HT1080 (cell line): Measurements from ENCODE around the gene PNPLA4. TPM values are rescaled to one million over a fixed set of nuclear protein-coding genes. Genes with fewer than 3 reads are reported as not detected.

Experiments used
- DNase-seq: peaks from one replicate; pipeline ENCODE4 v3.0.0-alpha.2; 2015; ENCODE audit warnings: low read depth
- polyA plus RNA-seq, 2 experiments: library from polyadenylated mRNA; depleted of rRNA; stranded (reverse); fragments of >200 nt; gene quantifications; 2 replicates each; pipeline ENCODE4 v1.2.3, GENCODE V29; 2015
- total RNA-seq: library from RNA; depleted of rRNA; stranded (reverse); fragments of >200 nt; shearing (Covaris generic); gene quantifications from 2 replicates; pipeline ENCODE4 v1.2.3, GENCODE V29; 2014; rRNA removed

PNPLA4 gene, protein sequence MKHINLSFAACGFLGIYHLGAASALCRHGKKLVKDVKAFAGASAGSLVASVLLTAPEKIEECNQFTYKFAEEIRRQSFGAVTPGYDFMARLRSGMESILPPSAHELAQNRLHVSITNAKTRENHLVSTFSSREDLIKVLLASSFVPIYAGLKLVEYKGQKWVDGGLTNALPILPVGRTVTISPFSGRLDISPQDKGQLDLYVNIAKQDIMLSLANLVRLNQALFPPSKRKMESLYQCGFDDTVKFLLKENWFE
- total RNA-seq, result 21.0 and 31.0 TPM in 2 replicates
- polyA plus RNA-seq (2015; cell fraction: cytosol; rRNA removed), result 19.1 and 25.3 TPM in 2 replicates
- polyA plus RNA-seq (2015; cell fraction: nucleus; rRNA removed), result 8.7 and 10.4 TPM in 2 replicates

DNA sequence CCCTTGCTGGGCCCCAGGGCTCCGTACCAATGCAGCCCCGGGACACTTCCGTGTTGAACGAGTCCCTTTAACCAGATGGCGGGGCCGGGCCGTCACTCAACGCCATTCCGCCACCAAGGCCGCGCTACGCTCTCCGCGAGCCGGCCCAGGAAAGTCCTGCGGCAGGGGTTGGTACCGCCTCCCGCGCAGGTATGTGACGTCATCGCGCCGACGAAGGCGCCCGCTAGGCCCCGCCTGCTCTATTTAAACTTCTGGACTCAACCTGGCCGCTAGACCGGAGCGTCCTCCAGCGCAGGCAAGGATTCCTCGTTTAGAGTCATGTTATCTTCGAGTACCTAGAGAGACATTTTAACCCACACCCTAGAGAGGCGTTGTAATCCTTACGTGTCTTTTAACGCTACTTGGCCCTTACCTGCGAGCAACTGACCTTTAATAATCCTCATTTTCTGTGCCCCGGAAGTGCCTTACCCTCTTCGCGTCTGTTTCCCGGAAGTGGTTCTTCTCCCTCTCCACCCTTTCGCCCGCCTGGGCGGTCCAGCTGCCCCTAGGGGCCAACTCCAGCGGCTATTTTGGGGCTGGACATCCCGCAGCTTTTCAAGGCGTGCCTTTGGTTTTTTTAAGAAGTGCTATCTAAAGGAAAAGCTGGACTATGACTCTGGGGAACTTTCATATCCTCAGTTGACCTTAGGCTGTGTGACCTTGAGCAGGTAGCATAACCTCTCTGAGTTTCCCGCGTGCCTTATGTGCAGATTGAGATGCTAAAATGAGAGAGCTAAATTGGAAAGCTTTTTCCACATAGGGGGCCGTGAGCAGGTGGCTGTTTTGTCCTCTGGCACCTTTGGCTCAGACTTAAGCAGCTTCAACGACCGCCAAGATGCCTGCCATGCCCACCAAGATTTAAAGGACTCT, at the start of gene PNPLA4:
PNPLA4 (minus strand) TSS at position 155 of the 909 bp plus-strand sequence. CDS start 1,294 bp downstream, outside the sequence.
- peak; percentile 82 for DNase-seq

DNA sequence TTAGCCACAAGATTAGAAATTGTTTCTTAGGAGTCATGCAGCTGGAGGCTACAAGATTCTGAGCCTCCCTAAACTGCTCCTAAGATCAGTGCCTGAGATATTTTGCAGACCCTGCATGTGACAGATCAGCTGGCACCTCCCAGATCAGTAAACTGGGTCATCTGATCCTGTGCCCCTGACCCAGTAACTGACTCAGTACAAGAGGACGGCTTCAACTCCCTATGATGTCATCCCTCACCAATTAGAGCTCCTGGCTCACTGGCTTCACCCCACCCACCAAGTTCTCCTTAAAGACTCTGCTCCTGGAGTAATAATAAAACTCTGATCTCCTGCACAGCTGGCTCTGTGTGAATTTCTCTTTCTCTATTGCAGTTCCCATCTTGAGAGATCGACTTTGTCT, 45.4 kb upstream of the PNPLA4 start:
- no peak for DNase-seq

DNA sequence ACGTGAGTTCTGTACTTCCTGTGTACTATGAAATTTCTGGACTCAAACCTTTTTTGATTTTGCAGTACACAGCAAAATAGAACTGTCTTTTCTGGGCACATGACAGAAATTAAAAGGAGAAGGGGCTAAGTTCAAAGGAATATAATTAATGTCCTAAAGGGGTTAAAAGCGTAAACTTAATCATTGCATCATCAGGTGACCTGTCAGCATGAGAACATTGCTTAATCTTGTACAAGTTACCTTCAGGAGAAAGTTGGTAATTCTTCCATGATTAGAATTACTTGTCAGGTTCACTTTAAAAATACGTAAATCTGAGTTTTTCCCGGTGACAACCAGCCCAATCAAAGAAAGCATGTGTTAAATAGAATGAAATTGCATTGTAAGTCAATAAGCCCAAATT, 43.2 kb upstream of the PNPLA4 start:
- DNase-seq, result no peak

DNA sequence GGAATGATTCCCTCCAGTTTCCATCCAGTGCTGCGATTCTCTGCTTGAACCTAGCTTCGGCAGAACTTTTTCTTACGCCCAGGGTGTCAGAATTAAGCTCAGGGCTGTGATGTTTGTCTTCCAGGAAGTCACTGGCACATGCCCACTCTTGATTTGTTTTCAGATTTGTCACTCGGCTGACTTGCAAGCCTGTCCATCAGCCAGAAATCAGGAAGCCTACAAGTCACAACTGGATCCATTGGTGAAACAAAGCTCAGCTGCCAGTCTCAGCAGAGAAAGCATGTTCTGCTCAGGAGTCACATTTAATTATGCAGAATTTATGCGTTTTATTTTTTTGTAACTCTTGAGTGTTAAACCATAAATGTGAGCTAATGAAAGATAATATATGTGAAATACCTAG, 38.2 kb upstream of the PNPLA4 start:
- no peak for DNase-seq

DNA sequence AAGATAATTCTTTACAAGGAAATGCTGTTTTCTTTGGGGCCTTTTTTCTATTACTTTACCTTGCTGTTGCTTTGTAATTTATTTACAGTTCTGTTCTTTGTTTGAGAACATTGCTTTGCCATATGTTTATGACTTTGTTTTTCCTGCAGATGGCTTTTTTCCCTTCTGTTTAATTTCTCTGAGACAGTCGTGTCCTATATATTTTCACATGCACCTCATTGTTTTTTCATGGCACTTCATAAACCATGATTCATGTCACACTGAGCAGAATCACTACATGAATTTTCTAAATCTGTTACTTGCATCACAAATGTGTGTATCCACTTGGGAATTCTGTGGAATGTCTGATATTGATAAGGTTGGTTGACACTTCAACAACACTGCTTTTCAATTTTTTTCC, 33.0 kb upstream of the PNPLA4 start:
- DNase-seq, result no peak

DNA sequence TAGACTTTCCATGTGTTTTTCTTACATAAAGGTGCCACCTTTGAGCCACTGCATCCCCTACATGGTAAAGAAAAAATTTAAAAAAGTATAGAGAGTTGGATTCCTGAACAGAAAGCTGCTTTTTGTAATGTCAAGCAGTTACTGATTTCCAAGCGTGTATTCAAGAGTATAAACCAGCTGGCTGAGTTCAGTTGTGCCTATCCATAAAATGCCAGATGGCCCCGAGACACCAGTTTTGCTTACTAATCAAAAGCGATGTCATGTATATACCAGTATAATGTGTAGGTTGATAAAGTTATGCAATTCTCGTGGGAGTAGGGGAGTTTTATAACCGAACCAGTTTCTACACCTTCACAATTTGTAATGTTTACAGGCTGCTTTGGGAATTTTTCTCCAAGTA, 26.2 kb upstream of the PNPLA4 start:
- DNase-seq, result no peak

DNA sequence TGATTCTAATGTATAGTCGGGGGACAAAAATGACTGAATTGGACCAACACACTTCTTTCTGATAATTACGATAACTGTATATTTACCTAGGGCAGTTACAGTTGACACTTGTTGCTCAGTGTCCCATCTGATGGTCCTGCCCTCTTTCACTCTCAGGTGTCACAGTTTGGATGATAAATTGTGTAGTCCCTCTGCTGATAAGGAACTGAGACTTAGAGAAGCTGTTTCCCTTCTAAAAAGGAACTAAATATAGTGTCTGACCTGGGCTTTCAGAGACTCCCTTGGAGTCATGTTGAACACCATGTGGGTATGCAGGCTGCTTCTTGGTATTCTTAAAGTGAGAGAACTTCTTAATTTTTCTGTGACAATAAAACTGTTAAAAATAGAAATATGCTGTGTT, 23.7 kb upstream of the PNPLA4 start:
- DNase-seq, result no peak

DNA sequence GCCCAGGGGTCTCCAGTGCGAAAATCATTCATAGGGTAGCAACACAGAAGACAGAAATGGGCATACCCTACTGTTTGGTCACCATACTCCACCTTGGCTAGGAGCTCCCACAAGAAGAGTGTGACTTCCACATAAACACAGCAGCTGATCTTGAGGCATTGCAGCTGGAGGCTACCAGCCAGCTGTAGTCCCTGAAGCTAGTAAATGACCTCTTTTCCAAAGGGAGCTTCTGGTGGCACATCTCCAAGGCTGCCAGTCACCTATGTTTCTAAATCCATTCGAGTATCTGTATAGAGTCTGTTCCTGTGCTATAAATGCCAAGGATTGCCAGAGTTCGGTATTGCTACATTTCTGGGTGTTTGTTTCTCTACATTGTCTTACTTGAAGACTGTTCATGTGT, 21.3 kb upstream of the PNPLA4 start:
- DNase-seq, result no peak

DNA sequence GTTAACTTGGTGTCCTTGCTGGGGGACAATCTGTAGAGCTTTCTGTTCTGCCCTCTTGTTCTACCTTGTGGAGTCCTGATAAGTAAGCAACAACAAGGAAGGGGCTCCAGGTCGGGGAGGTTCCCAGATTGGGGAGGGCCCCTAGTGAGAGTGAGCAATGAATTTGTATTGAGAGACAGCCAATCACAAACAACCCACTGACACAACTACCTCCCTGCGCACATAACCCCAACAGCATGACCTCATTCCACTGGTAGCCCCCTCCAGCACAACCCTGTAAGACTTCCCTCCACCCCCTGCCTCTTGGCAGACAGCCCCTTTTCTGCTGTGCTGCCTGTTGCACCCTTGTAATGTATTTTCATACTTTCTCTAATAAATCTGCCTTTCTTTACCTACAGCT, 19.7 kb upstream of the PNPLA4 start:
- no peak for DNase-seq

DNA sequence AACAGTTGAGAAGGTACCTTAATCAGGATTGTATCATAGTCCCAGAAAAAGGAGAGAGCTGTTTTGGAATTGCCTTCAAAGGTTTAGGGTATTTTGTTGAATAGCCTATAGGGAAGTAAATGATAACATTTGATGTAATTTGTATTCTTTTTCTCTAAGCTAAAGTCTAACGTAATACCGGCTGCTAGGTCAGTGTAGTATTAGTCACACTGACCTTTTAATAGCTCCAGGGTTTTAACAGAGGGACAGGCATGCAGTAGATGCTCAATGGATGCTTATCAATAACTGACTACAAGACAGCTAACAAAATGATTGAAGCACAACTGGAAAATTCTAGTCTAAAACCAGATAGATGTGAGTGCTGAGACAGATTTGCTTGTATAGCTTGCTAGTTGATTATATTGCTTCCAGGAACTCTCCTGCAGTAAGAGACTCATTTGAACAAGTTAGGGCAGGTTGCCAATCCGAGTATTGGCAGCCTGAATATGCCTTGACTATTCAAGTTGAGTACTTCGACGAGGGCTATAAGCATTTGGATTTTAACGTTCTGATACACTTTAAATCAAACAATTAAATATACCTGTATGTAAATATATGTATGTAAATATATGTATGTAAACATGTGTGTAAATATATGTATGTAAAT, 16.5 kb upstream of the PNPLA4 start:
- DNase-seq, result no peak

DNA sequence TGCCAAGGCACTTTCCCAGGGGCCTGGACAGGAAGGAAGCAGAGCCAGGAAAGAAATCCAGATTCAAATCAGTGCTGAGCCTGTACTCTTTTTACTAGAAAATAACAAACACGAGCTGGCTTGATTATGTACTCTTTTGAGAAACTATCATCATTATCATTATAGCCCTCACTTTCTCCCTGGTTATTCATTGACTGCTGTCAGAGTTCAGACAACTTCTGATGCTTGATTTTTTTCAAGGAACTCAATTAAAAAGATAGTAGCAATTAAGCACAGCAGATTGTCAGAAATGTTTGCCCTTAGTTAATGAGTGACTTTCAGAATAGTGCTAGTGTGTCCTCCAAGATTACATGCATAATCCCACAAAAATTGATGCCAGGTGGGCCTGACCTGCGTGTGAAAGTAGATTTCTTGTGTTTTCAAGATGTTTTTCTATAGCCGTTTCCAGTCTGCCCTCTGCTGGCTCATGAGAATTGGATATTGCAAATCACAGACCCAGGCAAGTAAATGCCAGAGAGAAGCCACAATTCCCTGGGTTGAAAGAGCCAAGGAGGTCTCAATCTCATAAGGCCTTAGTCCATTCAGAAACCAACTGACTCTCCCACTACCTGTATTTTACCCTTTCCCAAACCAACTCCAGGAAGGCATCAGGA, 14.3 kb upstream of the PNPLA4 start:
- peak; percentile 53 for DNase-seq

DNA sequence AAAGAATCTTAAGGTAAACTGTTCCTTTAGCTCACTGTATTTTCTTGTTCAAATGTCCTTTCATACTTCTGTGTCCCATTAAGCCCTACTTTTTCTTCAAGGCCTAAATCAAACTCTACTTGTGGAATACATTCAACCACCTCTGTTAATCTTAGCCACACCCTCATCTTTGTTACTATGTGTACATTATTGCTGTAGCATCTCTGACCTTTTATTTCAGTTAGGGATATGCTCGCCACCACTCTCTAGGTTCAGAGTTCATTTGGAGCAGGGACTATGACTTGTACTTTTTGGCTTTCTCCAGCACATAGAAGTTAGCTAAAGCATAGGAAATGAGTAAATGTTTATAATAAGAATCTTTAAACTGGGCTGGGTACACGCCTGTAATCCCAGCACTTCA, 6.8 kb upstream of the PNPLA4 start:
- DNase-seq, result no peak

DNA sequence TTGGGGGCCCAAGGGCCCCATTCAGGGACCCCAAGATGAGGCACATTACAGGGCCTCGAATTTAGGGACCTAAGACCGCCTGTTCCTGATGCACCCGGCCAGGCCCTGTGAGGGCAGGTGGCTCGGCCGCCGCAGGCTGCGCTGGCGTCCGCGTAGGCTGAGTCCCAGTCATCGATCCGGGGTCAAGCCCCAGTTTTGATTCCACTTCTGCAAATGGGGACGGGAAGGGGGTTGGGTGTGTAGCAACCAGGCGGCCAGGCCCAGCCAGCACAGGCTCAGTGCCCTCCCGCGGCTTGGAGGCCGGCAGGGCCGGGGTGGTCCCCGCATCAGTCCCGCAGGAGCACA, 327 bp downstream of the PNPLA4 start:
- DNase-seq, result no peak

DNA sequence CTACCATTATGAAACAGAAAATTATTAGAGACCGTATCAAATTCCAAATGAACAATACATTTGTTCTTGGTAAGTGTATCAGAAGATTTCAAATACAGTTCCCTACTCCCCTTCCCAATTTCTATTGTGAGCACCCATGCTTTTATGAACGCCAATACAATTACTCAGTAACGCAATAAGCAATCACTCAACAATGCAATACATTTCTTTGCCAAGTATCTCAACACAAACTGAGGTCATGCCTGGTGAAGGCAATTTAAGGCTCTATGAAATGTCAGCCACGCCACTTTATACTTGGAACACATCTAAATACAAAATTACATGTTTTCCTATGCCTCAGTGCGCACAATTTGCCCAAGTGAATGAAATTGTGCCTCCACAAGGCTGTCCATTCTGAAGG, 712 bp downstream of the PNPLA4 start:
- no peak for DNase-seq

DNA sequence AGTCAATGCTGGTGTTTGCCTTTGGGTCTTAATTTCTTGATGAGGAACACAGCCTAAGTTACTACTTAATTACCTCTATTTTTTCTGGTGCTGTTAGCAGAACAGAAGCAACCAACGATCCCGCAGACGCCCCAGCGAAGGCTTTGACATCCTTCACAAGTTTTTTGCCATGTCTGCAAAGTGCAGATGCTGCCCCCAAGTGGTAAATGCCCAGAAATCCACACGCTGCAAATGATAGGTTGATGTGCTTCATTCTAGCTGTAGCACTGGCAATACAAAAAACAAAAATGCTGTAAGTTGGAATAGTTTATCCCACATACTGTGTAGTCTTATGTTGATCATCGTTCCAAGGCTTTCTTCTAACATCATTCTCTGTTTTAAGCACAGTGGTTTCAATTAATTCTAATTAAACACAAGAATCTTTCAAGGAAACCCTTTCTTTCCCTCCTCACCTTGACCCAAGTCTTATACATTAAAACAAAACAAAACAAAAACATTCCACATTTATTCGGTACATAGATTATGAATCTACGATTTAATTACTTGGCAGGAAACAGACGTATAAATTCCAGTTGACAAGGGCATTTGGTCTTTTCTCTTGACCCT, 1.2 kb downstream of the PNPLA4 start:
- DNase-seq, result peak; percentile 56

DNA sequence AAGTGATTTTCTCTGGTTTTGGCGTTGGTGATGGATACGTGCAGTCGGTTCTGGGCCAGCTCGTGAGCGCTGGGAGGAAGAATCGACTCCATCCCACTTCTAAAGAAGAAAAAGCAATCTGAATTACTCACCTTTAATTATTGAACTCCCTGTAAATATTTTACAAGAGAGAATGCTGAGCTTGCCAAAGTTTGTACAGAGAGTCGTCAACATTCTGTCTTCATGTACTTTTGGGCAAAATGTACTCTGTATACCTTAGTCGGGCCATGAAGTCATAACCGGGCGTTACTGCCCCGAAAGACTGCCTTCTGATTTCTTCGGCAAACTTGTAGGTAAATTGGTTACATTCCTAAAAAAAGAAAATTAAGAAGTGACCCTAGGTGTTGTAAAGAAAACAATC, 5.5 kb downstream of the PNPLA4 start:
- no peak for DNase-seq

DNA sequence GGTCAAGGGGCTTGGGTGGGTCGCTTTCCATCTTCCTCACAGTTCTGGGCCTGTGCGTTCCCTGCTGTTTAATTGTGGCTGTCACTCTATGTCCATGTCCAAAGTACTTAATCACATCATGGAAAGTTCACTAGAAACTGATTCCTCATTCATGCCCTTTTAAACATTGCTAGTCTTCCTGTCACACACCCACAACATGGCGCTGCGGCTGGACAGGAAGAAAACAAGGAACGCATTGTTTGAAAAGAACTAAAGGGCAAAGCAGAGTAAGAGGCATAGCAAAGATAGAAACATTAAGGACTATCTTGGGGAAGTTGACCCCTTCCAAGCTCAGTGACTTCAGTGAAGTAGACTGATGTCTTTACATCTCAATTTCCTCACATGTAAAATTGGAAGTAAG, 18.4 kb downstream of the PNPLA4 start:
- no peak for DNase-seq

DNA sequence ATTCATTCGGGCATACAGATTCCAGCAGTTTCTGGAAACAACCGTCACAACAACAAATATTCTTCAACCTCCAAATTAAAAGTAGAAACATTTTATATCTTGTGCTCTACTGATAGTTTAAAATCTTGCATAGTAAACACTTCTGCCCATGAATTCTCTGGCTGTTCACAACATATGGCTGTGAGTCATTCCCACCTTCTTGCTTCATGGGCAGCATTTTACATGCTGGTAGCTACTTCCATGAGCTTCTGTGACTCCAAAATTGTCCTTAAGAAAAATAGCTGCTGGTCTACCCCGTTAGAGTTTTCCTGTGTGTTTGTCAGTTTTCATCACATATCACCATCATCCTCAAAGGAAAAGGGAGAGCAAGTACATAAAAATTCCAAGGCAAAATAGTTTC, 22.7 kb downstream of the PNPLA4 start:
- DNase-seq, result no peak

DNA sequence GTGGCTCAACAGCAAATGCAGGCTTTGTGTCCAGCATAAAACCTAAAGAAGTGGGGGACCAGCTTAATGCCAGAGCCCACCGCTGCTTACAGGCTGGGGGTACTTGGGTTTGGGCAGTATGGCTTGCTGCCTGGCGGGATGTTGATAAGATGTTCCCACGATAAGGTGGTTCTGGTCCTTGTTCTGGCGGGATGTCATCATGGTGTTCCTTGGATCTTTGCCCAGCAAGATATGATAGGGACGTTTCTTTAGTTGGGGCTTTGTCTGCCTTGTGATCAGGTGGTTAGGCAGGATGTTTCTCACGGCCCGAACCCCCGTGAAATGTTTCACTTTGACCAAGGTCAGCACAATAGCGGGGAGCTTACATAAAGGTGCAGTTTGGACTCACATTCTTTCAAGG, 35.3 kb downstream of the PNPLA4 start:
- no peak for DNase-seq

DNA sequence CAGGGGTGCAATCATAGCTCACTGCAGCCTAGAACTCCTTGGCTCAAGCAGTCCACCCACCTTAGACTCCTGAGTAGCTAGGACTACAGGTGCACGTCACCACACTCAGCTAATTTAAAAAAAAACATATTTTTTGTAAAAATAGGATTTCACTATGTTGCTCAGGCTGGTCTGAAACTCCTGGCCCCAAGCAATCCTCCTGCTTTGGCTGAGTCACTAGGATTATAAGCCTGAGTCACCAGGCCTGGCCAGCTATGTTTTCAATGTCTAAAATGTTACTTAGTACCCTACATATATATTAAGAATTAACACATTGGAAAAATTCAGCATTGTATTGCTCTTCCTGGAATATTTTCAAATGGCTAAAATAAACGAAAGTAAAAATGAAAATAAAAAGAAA, 37.5 kb downstream of the PNPLA4 start:
- DNase-seq, result peak; percentile 60

DNA sequence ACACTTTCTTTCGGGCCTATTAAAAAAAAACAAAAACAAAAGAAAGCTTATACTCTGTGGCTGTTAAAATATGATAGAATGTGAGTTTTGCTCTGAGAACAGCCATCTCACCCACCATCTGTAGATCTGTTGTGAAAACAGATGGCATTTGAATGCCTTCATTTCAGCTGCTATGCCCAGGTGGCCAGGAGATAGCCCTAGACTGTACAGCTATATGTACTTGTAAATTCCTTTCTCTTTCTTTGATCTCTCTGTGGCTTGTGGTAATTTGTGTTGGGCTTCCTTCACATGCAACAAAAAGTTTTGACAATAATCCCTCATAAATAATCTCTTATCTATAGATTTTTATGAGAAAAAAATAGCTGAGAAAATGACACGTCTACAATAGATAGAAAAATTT, 38.1 kb downstream of the PNPLA4 start:
- DNase-seq, result no peak
